Measurements from ENCODE around the gene ITPK1.

ITPK1 gene

GRCh38 chr14:92985521-92985920 lies 130.2 kb downstream of the ITPK1 start:
- DNase-seq, result no peak

GRCh38 chr14:92984896-92985295 lies 130.8 kb downstream of the ITPK1 start:
- DNase-seq, result no peak

- no peak for DNase-seq
These were observed 131.5 kb downstream of the ITPK1 start for GRCh38 chr14:92984082-92984788.

- DNase-seq, result no peak
These were observed 132.8 kb downstream of the ITPK1 start for GRCh38 chr14:92982956-92983355.

GRCh38 chr14:92981726-92982125 lies 134.0 kb downstream of the ITPK1 start:
- DNase-seq, result no peak

- no peak for DNase-seq
These were observed 134.9 kb downstream of the ITPK1 start for GRCh38 chr14:92980866-92981265.

GRCh38 chr14:92978229-92979021 lies 137.3 kb downstream of the ITPK1 start:
- no peak for DNase-seq

- no peak for DNase-seq
These were observed 139.5 kb downstream of the ITPK1 start for GRCh38 chr14:92976268-92976667.

- no peak for DNase-seq
These were observed 141.0 kb downstream of the ITPK1 start for GRCh38 chr14:92974541-92975345.

- DNase-seq, result no peak
These were observed 141.8 kb downstream of the ITPK1 start for GRCh38 chr14:92973798-92974372.

GRCh38 chr14:92973261-92973797 lies 142.4 kb downstream of the ITPK1 start:
- DNase-seq, result no peak

GRCh38 chr14:92971601-92972180 lies 144.0 kb downstream of the ITPK1 start:
- no peak for DNase-seq

- no peak for DNase-seq
These were observed 145.5 kb downstream of the ITPK1 start for GRCh38 chr14:92970271-92970670.

- DNase-seq, result no peak
These were observed 145.9 kb downstream of the ITPK1 start for GRCh38 chr14:92969871-92970270.

GRCh38 chr14:92969430-92969829 lies 146.3 kb downstream of the ITPK1 start:
- no peak for DNase-seq

GRCh38 chr14:92968291-92969020 lies 147.3 kb downstream of the ITPK1 start:
- no peak for DNase-seq

- DNase-seq, result no peak
These were observed 148.3 kb downstream of the ITPK1 start for GRCh38 chr14:92967346-92967926.

GRCh38 chr14:92965281-92965680 lies 150.4 kb downstream of the ITPK1 start:
- DNase-seq, result no peak

- no peak for DNase-seq
These were observed 151.3 kb downstream of the ITPK1 start for GRCh38 chr14:92964124-92965109.
